ENCODE data around the gene SLC7A5. TPM values are rescaled to one million over a fixed set of nuclear protein-coding genes. Genes with fewer than 3 reads are reported as not detected.
A peak's percentile ranks its signal among the peaks of the same experiment; 100 is the strongest.
"Not testable (repeated sequence)": the region's sequence is repeated elsewhere in the genome, so short reads cannot be mapped to it uniquely, and the experiment has no call there.

Gene SLC7A5
- total and polyA plus RNA-seq, 2 of the 13 experiments (the other 11 are each of a cell fraction or from before 2014, with no cell fraction given), result 79.6 to 155 TPM

DNA sequence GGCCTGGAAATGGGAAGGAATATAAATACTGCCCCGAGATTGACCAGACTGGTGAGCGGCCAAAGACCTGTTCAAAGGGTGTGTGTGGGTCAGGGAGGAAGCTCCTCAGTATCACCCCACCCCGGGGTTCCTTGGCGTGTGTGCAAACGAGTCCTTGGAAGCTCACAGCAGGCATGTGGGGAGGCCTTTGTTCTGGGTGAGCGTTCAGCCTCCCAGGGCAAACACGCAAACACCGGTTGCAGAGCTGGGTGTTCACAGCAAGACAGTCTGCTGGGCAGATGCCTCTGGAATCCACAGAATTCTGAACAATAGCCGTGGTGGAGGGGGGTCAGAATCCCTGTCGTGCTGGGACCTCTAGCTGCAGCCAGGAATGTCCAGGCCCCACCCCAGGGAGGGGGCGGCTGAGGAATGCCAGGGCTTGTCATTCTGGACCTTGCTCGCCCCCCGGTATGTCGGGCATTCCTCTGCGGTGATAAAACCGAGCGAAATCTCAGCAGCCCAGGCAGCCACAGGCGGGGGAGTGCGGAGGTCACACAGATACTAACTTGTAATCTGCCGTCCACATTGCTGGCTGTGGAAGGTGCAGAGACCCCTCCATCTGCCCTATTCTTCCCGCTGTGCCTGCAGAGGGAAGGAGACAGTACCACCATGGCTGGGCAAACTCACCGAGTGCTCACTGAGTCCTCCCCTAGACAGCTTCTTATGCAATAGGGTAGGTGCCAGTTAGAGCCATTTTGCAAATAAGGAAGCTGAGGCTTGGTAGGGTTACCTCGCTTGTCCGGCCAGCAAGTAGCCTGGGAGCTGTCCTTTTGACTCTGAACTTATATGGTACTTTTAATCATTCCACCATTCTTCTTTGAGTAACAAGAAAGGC, 1.3 kb upstream of the SLC7A5 start (continued):
- TF ChIP-seq, protein P1, sequence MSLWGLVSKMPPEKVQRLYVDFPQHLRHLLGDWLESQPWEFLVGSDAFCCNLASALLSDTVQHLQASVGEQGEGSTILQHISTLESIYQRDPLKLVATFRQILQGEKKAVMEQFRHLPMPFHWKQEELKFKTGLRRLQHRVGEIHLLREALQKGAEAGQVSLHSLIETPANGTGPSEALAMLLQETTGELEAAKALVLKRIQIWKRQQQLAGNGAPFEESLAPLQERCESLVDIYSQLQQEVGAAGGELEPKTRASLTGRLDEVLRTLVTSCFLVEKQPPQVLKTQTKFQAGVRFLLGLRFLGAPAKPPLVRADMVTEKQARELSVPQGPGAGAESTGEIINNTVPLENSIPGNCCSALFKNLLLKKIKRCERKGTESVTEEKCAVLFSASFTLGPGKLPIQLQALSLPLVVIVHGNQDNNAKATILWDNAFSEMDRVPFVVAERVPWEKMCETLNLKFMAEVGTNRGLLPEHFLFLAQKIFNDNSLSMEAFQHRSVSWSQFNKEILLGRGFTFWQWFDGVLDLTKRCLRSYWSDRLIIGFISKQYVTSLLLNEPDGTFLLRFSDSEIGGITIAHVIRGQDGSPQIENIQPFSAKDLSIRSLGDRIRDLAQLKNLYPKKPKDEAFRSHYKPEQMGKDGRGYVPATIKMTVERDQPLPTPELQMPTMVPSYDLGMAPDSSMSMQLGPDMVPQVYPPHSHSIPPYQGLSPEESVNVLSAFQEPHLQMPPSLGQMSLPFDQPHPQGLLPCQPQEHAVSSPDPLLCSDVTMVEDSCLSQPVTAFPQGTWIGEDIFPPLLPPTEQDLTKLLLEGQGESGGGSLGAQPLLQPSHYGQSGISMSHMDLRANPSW (CRISPR knock-in tag; IDR thresholded peaks at IDR 0.05; ENCODE audit: borderline replicate concordance), result peak; percentile 8; the same call in 1 of the 2 replicates
- peak; percentile 27; the same call in 1 of the 2 replicates for TF ChIP-seq ATF1 (CRISPR knock-in tag; IDR thresholded peaks at IDR 0.05)
- TF ChIP-seq, protein P2, sequence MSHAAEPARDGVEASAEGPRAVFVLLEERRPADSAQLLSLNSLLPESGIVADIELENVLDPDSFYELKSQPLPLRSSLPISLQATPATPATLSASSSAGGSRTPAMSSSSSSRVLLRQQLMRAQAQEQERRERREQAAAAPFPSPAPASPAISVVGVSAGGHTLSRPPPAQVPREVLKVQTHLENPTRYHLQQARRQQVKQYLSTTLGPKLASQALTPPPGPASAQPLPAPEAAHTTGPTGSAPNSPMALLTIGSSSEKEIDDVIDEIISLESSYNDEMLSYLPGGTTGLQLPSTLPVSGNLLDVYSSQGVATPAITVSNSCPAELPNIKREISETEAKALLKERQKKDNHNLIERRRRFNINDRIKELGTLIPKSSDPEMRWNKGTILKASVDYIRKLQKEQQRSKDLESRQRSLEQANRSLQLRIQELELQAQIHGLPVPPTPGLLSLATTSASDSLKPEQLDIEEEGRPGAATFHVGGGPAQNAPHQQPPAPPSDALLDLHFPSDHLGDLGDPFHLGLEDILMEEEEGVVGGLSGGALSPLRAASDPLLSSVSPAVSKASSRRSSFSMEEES (CRISPR knock-in tag; IDR thresholded peaks at IDR 0.05), result peak; percentile 83
- TF ChIP-seq ONECUT2 (CRISPR knock-in tag; IDR thresholded peaks at IDR 0.05), result peak; percentile 43; the same call in 1 of the 2 replicates
- TF ChIP-seq ZSCAN29 (CRISPR knock-in tag; conservative IDR thresholded peaks at IDR 0.05), result peak; percentile 97
- TF ChIP-seq PITX1 (CRISPR knock-in tag; IDR thresholded peaks at IDR 0.05), result peak; percentile 94
- TF ChIP-seq CHD2 (IDR thresholded peaks at IDR 0.05; ENCODE audit: low read depth, low read length), result 0 out of 2 replicates have a peak, but pooled peaks have one; percentile 7
- TF ChIP-seq MTA1 (CRISPR knock-in tag; IDR thresholded peaks at IDR 0.05; ENCODE audit: borderline replicate concordance), result peak; percentile 100
- TF ChIP-seq ZNF891 (CRISPR knock-in tag; IDR thresholded peaks at IDR 0.05), result peak; percentile 80
- TF ChIP-seq CBX5 (CRISPR knock-in tag; IDR thresholded peaks at IDR 0.05; ENCODE audit: borderline replicate concordance), result peak; percentile 89; the same call in 1 of the 2 replicates
- TF ChIP-seq ZEB1 (IDR thresholded peaks at IDR 0.05; ENCODE audit: insufficient replicate concordance, low read depth), result peak; percentile 89
- TF ChIP-seq TOE1 (CRISPR knock-in tag; IDR thresholded peaks at IDR 0.05), result peak; percentile 83; the same call in 1 of the 2 replicates
- TF ChIP-seq ZNF34 (CRISPR knock-in tag; IDR thresholded peaks at IDR 0.05; ENCODE audit: borderline replicate concordance), result 0 out of 2 replicates have a peak, but pooled peaks have one; percentile 46
- TF ChIP-seq REPIN1 (CRISPR knock-in tag; IDR thresholded peaks at IDR 0.05; ENCODE audit: borderline replicate concordance, low read depth), result peak; percentile 91
- TF ChIP-seq SP1 (IDR thresholded peaks at IDR 0.05), result not testable (repeated sequence)
- peak; percentile 33; the same call in 1 of the 2 replicates for TF ChIP-seq SP1 (CRISPR knock-in tag; IDR thresholded peaks at IDR 0.05)
- peak; percentile 84 for TF ChIP-seq ATF7-NPFF (CRISPR knock-in tag; IDR thresholded peaks at IDR 0.05; ENCODE audit: low read depth)
- peak; percentile 92 for TF ChIP-seq ZSCAN21 (CRISPR knock-in tag; IDR thresholded peaks at IDR 0.05; ENCODE audit: borderline replicate concordance)
- TF ChIP-seq HNF4A (CRISPR knock-in tag; IDR thresholded peaks at IDR 0.05), result peak; percentile 96
- TF ChIP-seq GATA4 (IDR thresholded peaks at IDR 0.05; ENCODE audit: borderline replicate concordance, low read depth), result 0 out of 2 replicates have a peak, but pooled peaks have one; percentile 58
- peak; percentile 55; the same call in 1 of the 2 replicates for TF ChIP-seq RELA (CRISPR knock-in tag; IDR thresholded peaks at IDR 0.05)
